GM11168 (cell line): ENCODE data around the gene FRMD4A.

Experiments
- in situ Hi-C: fragments of 300-500 bp; cut with MboI; formaldehyde crosslinking; loops from one replicate; pipeline ENCODE4 v1.12.0; 2022; ENCODE audit warnings: low sequenced_read_pairs; ENCODE audit not compliant: unreplicated experiment

The FRMD4A gene

GRCh38 chr10:14123139-14123538 is 207.6 kb downstream of the FRMD4A start:
- in situ Hi-C loops = no loop called here

- in situ Hi-C loops = no loop called here
Measured at GRCh38 chr10:14120812-14121211, 209.9 kb downstream of the FRMD4A start.

- in situ Hi-C loops = no loop called here
Measured at GRCh38 chr10:14118953-14119352, 211.8 kb downstream of the FRMD4A start.

- in situ Hi-C loops = no loop called here
Measured at GRCh38 chr10:14116837-14117236, 213.9 kb downstream of the FRMD4A start.

GRCh38 chr10:14116021-14116420 is 214.7 kb downstream of the FRMD4A start:
- in situ Hi-C loops = no loop called here

GRCh38 chr10:14114791-14115190 is 215.9 kb downstream of the FRMD4A start:
- in situ Hi-C loops = no loop called here

- in situ Hi-C loops = no loop called here
Measured at GRCh38 chr10:14112056-14112455, 218.7 kb downstream of the FRMD4A start.

- in situ Hi-C loops = no loop called here
Measured at GRCh38 chr10:14111208-14111607, 219.5 kb downstream of the FRMD4A start.

- in situ Hi-C loops = no loop called here
Measured at GRCh38 chr10:14106828-14107227, 223.9 kb downstream of the FRMD4A start.

GRCh38 chr10:14102056-14102455 is 228.7 kb downstream of the FRMD4A start:
- in situ Hi-C loops = no loop called here

- in situ Hi-C loops = no loop called here
Measured at GRCh38 chr10:14099885-14100284, 230.8 kb downstream of the FRMD4A start.

- in situ Hi-C loops = no loop called here
Measured at GRCh38 chr10:14093730-14094484, 236.8 kb downstream of the FRMD4A start.

- in situ Hi-C loops = no loop called here
Measured at GRCh38 chr10:14092799-14093198, 237.9 kb downstream of the FRMD4A start.

- in situ Hi-C loops = no loop called here
Measured at GRCh38 chr10:14089556-14090292, 241.0 kb downstream of the FRMD4A start.

GRCh38 chr10:14087566-14087965 is 243.2 kb downstream of the FRMD4A start:
- in situ Hi-C loops = no loop called here

- in situ Hi-C loops = no loop called here
Measured at GRCh38 chr10:14086596-14086995, 244.1 kb downstream of the FRMD4A start.

GRCh38 chr10:14084875-14085274 is 245.8 kb downstream of the FRMD4A start:
- in situ Hi-C loops = no loop called here

- in situ Hi-C loops = no loop called here
Measured at GRCh38 chr10:14080795-14081194, 249.9 kb downstream of the FRMD4A start.

GRCh38 chr10:14077430-14077829 is 253.3 kb downstream of the FRMD4A start:
- in situ Hi-C loops = no loop called here

- in situ Hi-C loops = no loop called here
Measured at GRCh38 chr10:14074062-14074884, 256.5 kb downstream of the FRMD4A start.

GRCh38 chr10:14072541-14072940 is 258.2 kb downstream of the FRMD4A start:
- in situ Hi-C loops = no loop called here
